ENCODE measurements around the gene LMNB1.

GRCh38 chr5:126846744-126847455 is 70.0 kb downstream of the LMNB1 start:
- no peak for TF ChIP-seq CTCF (IDR thresholded peaks at IDR 0.05; ENCODE audit: low read depth, low read length)
- TF ChIP-seq MAX (IDR thresholded peaks at IDR 0.05; ENCODE audit: low read depth, low read length): no peak
- TF ChIP-seq POLR2A (IDR thresholded peaks at IDR 0.05; ENCODE audit: extremely low read depth, insufficient read length): no peak
- TF ChIP-seq MYC (IDR thresholded peaks at IDR 0.05; ENCODE audit: low read depth, low read length): no peak
